K562 (cell line): Measurements from ENCODE around the gene FDX2. TPM values are rescaled to one million over a fixed set of nuclear protein-coding genes. Genes with fewer than 3 reads are reported as not detected.

Experiments
- ARID2 ChIP-seq: fragments of 450-650 bp; IDR thresholded peaks from 2 replicates; pipeline ENCODE4 v1.6.1; 2017; ENCODE audit warnings: antibody characterized with exemption, mild to moderate bottlenecking
- BDP1 ChIP-seq: IDR thresholded peaks from 3 replicates; pipeline ENCODE4 v1.6.1; 2011; ENCODE audit not compliant: insufficient read length, insufficient read depth
- CREB3 ChIP-seq: fragments of 450-650 bp; conservative IDR thresholded peaks from 2 replicates; pipeline ENCODE4 v1.6.1; 2016; ENCODE audit warnings: missing genetic modification characterization, low read depth, mild to moderate bottlenecking, missing compliant biosample characterization, moderate library complexity
- DDX20 ChIP-seq: fragments of 450-650 bp; IDR thresholded peaks from 2 replicates; pipeline ENCODE4 v1.6.1; 2016; ENCODE audit warnings: missing genetic modification characterization, low read depth, mild to moderate bottlenecking, missing compliant biosample characterization, moderate library complexity
- HMGXB4 ChIP-seq: sonication (generic); formaldehyde crosslinking; IDR thresholded peaks from 2 replicates; pipeline ENCODE4 v1.8.1; 2023; ENCODE audit warnings: mild to moderate bottlenecking, missing genetic modification reagents
- IFI16 ChIP-seq: fragments of 250-450 bp; sonication (Bioruptor Pico); IDR thresholded peaks from 2 replicates; pipeline ENCODE4 v2.1.2; 2022; ENCODE audit warnings: mild to moderate bottlenecking, inconsistent platforms
- OTX1 ChIP-seq: fragments of 450-650 bp; formaldehyde crosslinking; IDR thresholded peaks from 2 replicates; pipeline ENCODE4 v1.4.0; 2022; ENCODE audit warnings: mild to moderate bottlenecking
- POLR2AphosphoS5 ChIP-seq: IDR thresholded peaks from 2 replicates; pipeline ENCODE4 v1.6.1; 2011; ENCODE audit warnings: mild to moderate bottlenecking, low read depth, low read length, moderate library complexity; ENCODE audit not compliant: control insufficient read depth, insufficient read depth
- PTBP1 ChIP-seq: fragments of 200-400 bp; formaldehyde crosslinking; IDR thresholded peaks from 2 replicates; pipeline ENCODE4 v1.6.1; 2017; ENCODE audit warnings: low read depth, low read length
- PURB ChIP-seq: sonication (generic); formaldehyde crosslinking; IDR thresholded peaks from 2 replicates; pipeline ENCODE4 v1.9.0; 2021; ENCODE audit warnings: low read depth, mild to moderate bottlenecking, missing genetic modification reagents
- RERE ChIP-seq: sonication (generic); formaldehyde crosslinking; IDR thresholded peaks from 2 replicates; pipeline ENCODE4 v1.8.0; 2023; ENCODE audit warnings: missing genetic modification reagents, mild to moderate bottlenecking, borderline replicate concordance
- SAFB2 ChIP-seq: fragments of 200-400 bp; formaldehyde crosslinking; IDR thresholded peaks from 2 replicates; pipeline ENCODE4 v1.6.1; 2018; ENCODE audit warnings: borderline replicate concordance, low read length, low read depth, moderate library complexity; ENCODE audit not compliant: severe bottlenecking
- SMC3 ChIP-seq: conservative IDR thresholded peaks from 2 replicates; pipeline ENCODE4 v1.6.1; 2011; ENCODE audit warnings: low read depth, low read length, improper control_type of control experiment; ENCODE audit not compliant: insufficient read depth
- ZFP36 ChIP-seq: fragments of 150-350 bp; IDR thresholded peaks from 2 replicates; pipeline ENCODE4 v1.6.1; 2018; ENCODE audit warnings: low read length, low read depth; ENCODE audit not compliant: partially characterized antibody
- ZNF785 ChIP-seq: fragments of 250-450 bp; sonication (Bioruptor Pico); IDR thresholded peaks from 2 replicates; pipeline ENCODE4 v1.4.0; 2020; ENCODE audit warnings: mild to moderate bottlenecking
- polyA plus RNA-seq, 8 experiments: library from polyadenylated mRNA; depleted of rRNA in 4 of 8; stranded (reverse) in 5 of 8; unstranded in 3 of 8; fragments of >200 nt; fragmentation: Nextera tagmentation in 2 of 8; fragmentation: Illumina TruSeq in 1 of 8; extraction: Ambion mirVana in 2 of 8; extraction: Trizol in 1 of 8; gene quantifications; 2 replicates each; pipeline versions ENCODE4 v1.2.1 to v1.2.3, GENCODE V29; 2011 to 2014; ENCODE audit warnings: inconsistent platforms in 1 of 8, missing spikeins in 1 of 8
- total RNA-seq, 7 experiments: library from RNA; depleted of rRNA in 6 of 7; stranded (reverse); fragments of >200 nt in 6 of 7; fragmentation: Illumina TruSeq in 2 of 7; extraction: Trizol in 2 of 7; gene quantifications; 2 replicates each; pipeline versions ENCODE4 v1.2.1 to v1.2.3, GENCODE V29; 2011 to 2021; ENCODE audit warnings: low replicate concordance in 1 of 7
- TF ChIP-seq, protein P1 (sequence below): fragments of 450-650 bp; IDR thresholded peaks from 2 replicates; pipeline ENCODE4 v1.6.1; 2016; ENCODE audit warnings: antibody characterized with exemption

FDX2 gene
- total and polyA plus RNA-seq, 9 of the 15 experiments (the other 6 are each of a cell fraction or from before 2014, with no cell fraction given), result 2.5 to 49.8 (median 29.7) TPM

DNA sequence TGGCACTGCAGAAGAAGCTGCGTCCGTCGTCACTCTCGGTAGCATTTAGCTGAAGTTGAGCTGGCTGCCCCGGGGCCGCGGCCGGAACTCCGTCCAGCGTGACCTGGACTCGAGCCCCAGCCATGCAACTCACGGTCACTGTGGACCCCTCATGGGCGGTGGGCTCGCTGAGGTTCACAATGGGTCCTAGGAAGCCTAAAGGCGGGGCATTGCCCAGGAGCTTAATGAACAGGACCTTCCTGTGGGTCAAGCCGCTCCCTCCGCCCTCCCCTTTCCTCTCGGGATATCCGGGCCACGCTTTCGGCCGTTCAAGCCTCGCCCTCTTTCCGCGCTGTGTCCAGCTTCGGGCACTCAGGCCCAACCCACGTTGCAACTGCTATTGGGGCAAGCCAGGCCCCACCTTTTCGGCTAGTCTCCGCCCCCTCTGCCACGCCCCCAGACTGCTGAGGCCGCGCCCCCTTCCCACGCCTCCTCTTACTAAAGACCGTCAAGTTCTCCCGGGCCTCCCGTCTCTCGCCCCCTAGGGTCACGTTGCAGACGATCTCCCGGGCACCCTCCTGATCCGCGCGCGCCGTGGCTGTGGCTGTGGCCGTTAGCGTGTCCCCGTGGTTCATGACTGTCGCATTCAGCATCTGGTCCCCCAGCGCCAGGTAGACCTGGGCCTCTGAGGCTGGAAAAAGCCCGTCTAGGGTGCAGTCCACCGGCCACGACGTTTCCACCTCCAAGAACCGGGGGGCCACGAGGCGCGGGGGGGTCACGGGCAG, 19.0 kb upstream of the FDX2 start (continued):
- TF ChIP-seq HMGXB4 (CRISPR knock-in tag) (no peak; the same call in 1 of the 2 replicates), CREB3 (tag) (no peak), RERE (no peak), SAFB2 (no peak), ARID2 (no peak), PURB (no peak), ZFP36 (no peak), PTBP1 (no peak), ZNF785 (CRISPR knock-in tag) (no peak), IFI16 (no peak), OTX1 (CRISPR knock-in tag) (no peak), DDX20 (tag) (no peak), POLR2AphosphoS5 (0 out of 2 replicates have a peak, but pooled peaks have one; percentile 11), BDP1 (no peak), SMC3 (no peak)
- TF ChIP-seq, protein P1, sequence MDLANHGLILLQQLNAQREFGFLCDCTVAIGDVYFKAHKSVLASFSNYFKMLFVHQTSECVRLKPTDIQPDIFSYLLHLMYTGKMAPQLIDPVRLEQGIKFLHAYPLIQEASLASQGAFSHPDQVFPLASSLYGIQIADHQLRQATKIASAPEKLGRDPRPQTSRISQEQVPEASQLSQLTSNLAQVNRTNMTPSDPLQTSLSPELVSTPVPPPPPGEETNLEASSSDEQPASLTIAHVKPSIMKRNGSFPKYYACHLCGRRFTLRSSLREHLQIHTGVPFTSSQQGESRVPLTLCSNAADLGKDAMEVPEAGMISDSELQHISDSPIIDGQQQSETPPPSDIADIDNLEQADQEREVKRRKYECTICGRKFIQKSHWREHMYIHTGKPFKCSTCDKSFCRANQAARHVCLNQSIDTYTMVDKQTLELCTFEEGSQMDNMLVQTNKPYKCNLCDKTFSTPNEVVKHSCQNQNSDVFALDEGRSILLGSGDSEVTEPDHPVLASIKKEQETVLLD, result 0 out of 2 replicates have a peak, but pooled peaks have one; percentile 29
